Embryonic facial prominence (tissue), 1 donor: ENCODE measurements around the gene CD63.
A peak's percentile ranks its signal among the peaks of the same experiment; 100 is the strongest.
"Not testable (repeated sequence)": the region's sequence is repeated elsewhere in the genome, so short reads cannot be mapped to it uniquely, and the experiment has no call there.

ENCODE experiments used
- DNase-seq: peaks from one replicate; pipeline ENCODE4 v3.0.0-alpha.2; 2016; ENCODE audit errors: extremely low spot score

CD63 gene, protein sequence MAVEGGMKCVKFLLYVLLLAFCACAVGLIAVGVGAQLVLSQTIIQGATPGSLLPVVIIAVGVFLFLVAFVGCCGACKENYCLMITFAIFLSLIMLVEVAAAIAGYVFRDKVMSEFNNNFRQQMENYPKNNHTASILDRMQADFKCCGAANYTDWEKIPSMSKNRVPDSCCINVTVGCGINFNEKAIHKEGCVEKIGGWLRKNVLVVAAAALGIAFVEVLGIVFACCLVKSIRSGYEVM

DNA sequence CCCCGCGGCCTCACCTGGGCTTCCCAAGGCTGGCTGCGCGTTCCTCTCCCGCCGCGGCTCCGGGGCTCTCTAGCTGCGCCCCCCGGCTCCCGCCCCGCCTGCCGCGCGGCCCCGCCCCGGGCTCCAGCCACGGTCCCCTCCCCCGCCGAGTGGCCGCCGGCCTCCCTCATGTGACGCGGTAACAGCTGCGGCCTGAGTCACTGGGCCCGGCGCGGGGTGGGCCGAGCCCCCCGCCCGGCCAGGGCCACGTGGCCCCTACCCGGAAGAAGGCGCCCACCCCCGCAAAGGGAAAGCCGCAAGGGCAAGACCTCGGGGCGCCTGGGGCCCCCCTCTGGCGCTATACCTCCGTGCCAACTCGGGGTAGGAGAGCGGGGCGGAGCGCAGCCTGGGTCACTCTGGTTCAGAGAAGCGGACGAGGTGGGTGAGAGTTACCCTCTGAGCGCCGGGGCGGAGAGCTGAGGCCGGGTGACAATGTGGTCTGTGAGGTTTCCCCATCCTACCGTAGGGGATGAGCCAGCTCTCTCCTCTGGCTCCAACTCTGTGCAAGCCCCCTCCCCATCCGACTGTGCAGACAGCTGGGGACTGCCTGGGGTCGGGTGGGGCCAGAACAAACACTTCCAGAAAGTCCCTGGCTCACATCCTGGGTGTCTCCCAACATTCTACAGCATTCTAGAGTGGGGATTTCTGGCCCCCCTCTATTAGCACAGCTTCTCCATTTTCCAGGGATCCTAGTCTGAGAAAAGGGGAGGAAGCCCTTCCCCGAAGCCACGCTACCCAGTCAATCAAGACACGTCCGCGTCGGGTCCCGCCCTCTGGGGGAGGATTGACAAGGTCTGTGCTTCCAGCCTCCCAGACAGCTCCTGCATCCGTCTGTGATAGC, at the start of gene CD63:
CD63 (minus strand) TSS at position 71 of the 880 bp plus-strand sequence. CDS start 668 bp downstream, outside the sequence.
- DNase-seq: peak; percentile 83

GRCh38 chr12:55777856-55778255, 49.0 kb upstream of the CD63 start:
- DNase-seq: no peak

GRCh38 chr12:55771736-55772135, 42.9 kb upstream of the CD63 start:
- no peak for DNase-seq

GRCh38 chr12:55767156-55767555, 38.3 kb upstream of the CD63 start:
- DNase-seq: no peak

DNA sequence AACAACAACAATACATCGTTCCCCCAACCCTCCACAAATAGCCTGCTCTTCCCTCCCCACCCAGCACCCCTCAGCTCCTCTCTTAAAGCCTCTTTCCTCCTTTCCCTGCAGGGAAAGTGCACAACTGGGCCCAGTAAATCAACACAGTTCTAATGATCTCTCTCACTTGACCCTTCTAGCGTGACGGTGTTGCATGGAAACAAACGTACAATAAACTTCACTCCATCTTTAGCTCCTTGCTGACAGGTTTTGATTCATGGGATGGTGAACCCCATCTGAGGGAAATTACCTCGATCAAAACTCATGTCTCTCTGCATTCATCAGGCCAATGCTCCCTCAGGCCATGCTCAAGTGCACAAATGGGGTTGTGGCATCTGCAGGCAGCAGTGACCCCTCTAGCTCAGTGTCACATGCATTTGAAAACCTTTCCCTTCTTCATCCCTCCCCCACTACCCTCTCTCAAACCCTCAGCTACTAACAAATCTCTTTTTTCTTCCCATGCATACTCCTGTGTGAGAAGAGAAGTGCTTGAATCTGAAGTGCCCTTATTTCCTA, 37.0 kb upstream of the CD63 start:
- no peak for DNase-seq

GRCh38 chr12:55762646-55763045, 33.8 kb upstream of the CD63 start:
- no peak for DNase-seq

DNA sequence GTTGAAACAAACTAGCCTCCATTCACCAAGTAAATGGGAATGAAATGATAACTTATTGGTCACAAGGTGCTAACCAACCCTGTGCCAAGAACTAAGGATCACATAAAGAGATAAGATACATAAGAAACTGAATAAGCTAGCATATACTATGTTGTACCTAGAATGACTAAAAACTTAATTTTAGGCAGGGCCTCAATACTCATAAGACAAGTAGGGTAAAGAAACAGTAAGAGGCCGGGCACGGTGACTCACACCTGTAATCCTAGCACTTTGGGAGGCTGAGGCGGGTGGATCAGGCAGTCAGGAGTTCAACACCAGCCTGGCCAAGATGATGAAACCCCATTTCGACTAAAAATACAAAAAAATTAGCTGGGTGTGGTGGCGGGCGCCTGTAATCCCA, 31.9 kb upstream of the CD63 start:
- DNase-seq: no peak

DNA sequence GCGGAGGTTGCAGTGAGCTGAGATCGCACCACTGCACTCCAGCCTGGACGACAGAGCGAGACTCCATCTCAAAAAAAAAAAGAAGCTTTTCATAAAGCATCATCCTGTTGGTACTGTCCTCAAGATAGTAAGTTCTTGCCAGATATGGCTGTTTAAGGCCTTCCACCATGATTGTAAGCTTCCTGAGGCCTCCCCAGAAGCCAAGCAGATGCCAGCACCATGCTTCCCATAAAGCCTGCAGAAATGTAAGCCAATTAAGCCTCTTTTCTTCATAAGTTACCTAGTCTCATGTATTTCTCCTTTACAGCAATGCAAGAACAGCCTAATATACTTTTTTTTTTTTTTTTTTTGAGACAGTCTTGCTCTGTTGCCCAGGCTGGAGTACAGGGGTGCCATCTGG, 29.8 kb upstream of the CD63 start:
- not testable (repeated sequence) for DNase-seq

DNA sequence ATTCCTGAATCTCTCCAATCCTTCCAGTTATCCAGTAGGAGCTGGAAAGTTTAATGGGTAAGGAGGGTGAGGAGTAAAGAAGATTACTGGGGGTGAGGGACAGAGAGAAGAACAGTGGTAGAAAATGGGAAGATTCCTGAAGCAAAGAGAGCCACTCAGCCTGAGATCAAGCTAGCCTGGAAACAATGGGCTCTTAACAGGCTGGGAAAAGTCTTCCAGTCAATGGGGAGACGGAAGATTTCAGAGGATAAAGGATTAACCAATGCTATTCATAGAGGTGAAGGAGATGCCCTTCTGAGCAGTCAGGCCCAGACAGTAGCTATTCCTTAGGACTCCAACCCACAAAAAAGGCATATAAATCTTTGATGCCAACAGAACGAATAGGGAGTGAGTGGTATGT, 28.9 kb upstream of the CD63 start:
- no peak for DNase-seq

DNA sequence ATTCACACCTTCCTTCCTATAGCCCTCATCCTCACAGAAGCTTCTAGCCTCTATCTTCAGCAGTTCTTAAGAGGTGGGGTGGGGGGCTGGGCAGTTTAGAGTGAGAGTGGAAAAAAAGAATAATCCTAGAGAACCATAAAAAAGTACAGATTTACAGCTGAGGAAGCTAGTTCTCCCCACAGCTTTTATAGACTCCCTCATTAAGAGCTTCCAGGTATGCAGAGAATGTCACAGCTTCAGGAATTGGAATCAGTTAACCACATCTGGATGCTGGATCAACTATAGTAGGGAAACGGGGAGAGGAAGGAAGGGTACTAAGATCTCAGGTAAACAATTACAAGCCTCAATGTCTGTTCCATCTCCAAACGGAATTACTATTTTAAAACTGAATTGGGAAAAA, 26.4 kb upstream of the CD63 start:
- no peak for DNase-seq

DNA sequence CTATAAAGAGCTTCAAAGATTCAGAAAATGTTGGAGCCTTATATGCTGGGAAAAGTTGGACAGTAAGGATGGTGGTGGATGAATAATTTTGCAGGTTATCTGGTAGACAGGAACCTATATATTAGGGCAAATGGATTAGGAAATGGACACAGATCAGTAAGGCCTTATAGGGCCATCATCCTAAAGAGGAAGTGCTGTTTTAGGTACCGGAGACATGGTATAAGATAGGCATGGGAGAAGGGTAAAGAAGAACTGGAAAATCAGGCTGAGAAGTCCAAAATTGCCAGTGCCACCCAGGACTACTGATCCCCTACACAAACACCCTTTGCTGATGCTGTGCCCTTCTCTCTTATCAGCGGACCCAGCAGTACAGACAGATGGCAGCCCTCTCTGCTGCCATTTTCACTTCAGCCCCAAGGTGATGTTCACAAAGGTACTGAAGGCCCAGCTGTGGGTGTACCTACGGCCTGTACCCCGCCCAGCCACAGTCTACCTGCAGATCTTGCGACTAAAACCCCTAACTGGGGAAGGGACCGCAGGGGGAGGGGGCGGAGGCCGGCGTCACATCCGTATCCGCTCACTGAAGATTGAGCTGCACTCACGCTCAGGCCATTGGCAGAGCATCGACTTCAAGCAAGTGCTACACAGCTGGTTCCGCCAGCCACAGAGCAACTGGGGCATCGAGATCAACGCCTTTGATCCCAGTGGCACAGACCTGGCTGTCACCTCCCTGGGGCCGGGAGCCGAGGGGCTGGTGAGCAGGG, 19.6 kb upstream of the CD63 start:
- DNase-seq: no peak

DNA sequence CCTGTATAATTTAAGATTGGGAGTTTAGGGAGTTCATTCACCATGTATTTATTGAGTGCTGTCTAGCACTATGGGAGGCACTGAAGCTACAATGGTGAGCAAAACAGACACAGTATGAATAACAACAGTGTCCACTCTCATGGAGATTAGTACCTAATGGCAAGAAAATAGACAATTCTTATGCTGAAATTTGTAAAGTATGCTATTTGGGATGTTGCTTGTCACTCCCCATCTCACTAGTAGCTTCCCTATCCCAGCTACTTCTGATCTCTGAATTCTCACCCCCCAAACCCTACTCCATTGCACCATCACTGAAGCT, 18.1 kb upstream of the CD63 start:
- no peak for DNase-seq

DNA sequence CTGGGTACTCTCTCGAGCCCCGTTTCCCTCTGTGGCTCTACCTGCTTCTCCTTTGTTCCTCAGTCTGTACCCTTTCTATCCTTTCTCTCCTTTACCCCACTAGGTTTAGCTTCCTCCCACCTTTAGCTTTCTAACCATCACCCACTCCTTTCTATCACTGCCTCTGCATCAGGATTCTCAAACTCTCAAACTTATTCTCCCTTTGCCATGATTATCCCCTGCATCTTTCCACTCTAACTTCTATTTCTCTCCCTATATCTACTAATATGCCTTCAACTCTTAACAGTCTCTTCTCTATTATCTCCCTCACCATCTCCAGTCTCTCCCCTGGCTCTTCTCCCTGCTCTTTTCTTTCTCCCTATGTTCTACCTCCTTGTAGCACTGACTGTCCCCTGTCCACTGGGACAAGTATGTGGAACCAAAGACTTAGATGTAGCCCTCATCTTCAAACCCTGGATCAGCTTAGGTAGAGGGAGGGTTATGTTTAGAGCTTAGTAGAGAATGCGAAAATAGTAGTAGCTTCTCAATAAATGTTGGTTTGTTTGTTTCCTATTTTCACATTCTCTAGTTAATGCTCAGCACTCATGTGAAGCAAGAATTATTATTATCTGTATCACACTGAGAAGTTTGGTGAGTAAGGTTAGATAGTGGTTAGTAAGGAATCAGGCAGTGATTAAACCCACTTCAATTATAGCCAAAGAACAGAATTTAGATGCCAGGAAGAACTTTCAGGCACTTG, 17.5 kb upstream of the CD63 start:
- DNase-seq: no peak

- peak; percentile 65 for DNase-seq
Measured at GRCh38 chr12:55745361-55746173, 16.8 kb upstream of the CD63 start.

DNA sequence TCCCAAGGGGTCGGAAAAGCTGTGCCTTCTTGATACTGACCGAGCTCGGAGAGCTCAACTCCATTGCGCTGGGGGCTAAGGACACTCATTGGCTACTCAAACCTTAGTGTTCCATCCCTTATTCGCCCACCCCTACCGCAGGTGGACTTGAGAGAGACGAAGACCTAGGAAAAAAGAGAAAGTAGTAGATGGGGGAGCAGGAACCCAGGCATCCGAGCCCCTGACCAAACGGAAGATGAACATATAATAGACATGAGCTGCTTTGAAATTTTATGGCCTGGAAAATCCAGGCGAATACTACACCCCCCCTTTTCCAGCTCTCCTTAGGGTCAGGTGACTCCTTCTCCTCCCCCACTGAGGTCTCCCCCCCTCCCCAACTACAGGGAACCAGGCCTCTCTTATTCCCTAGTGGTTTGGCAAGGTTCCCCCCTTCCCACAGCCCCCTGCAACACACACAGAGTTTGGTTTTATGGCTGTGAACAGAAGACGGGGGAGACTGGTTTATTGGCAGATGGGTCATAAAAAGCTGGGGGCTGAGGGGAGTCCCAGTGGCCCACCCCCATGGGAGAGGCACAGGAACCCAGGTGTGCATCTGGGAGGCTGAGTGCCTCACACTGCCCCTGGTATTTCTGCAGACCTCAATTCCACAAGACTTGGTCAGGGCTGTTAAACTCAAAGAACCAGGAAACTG, 15.7 kb upstream of the CD63 start:
- no peak for DNase-seq

GRCh38 chr12:55743406-55744339, 14.9 kb upstream of the CD63 start:
- DNase-seq: no peak

GRCh38 chr12:55742719-55743405, 14.1 kb upstream of the CD63 start, which contains the start of gene GDF11:
Gene GDF11, plus strand, starts transcription at chr12:55743122. Its CDS starts 195 bp downstream, at chr12:55743317.
- DNase-seq: peak; percentile 74
